Measurements from ENCODE around the gene GABARAPL1. TPM values are rescaled to one million over a fixed set of nuclear protein-coding genes. Genes with fewer than 3 reads are reported as not detected.

The GABARAPL1 gene
- total and polyA plus RNA-seq, 8 donors = 28.4 to 133 (median 100) TPM

DNA sequence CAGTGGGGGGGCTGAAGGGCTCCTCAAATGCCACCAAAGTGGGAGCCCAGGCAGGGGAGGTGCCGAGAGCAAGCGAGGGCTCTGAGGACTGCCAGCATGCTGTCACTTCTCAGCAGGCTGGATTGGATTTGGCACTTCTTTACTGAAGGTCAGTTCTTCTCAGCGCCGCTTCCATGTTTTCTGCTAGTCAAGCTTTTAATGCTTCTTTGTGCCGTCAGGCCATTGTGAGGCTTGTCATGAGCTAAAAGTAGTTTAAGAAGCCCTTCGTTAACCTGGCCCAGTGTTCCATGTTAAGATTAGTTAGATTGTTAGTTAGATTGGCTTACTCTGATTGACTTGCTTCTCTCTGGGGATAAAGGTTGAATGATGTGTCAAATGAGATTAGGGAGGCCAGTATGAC, 13.4 kb downstream of the GABARAPL1 start:
- 94 to 98% (median 97%) methylated on average over 4 to 6 of the region's 6 CpGs for WGBS, 5 donors
- no peaks in the 10 kb centered on the region for H3K9me3 ChIP-seq
- no peaks in the 10 kb centered on the region for H3K27me3 ChIP-seq
- no peak overlapping the region for H3K27ac ChIP-seq
- H3K4me3 ChIP-seq = no peak overlapping the region
- DNase-seq = no peak
- peaks cover 0 to 8% (median 4%) of the 10 kb centered on the region in 4 donors for H3K4me1 ChIP-seq
- peaks cover 29 to 38% (median 36%) of the 10 kb centered on the region in 4 donors for H3K36me3 ChIP-seq
- intact Hi-C loops (cut with DNase I; ENCODE audit: low total_unique reads) = no loop called here
- TF ChIP-seq POLR2A (IDR thresholded peaks at IDR 0.05) = no peak
- TF ChIP-seq POLR2AphosphoS5 (IDR thresholded peaks at IDR 0.05) = no peak
- no peak for TF ChIP-seq EP300 (IDR thresholded peaks at IDR 0.05)
- no peak for TF ChIP-seq CTCF (IDR thresholded peaks at IDR 0.05)

- peaks cover 22 to 32% (median 29%) of the 10 kb centered on the region in 4 donors for H3K36me3 ChIP-seq
- intact Hi-C loops (cut with DNase I; ENCODE audit: low total_unique reads) = no loop called here
- 74 to 87% (median 82%) methylated on average over 1 of the region's 1 CpG for WGBS, 5 donors
- peaks cover 0 to 8% (median 4%) of the 10 kb centered on the region in 4 donors for H3K4me1 ChIP-seq
- no peaks in the 10 kb centered on the region for H3K9me3 ChIP-seq
- no peak overlapping the region for H3K27ac ChIP-seq
- no peaks in the 10 kb centered on the region for H3K27me3 ChIP-seq
- H3K4me3 ChIP-seq = no peak overlapping the region
- DNase-seq = no peak
- no peak for TF ChIP-seq POLR2A (IDR thresholded peaks at IDR 0.05)
- TF ChIP-seq EP300 (IDR thresholded peaks at IDR 0.05) = no peak
- TF ChIP-seq POLR2AphosphoS5 (IDR thresholded peaks at IDR 0.05) = no peak
- TF ChIP-seq CTCF (IDR thresholded peaks at IDR 0.05) = no peak
Observed at GRCh38 chr12:10226731-10227130, 14.1 kb downstream of the GABARAPL1 start.

GRCh38 chr12:10227648-10228047, 15.0 kb downstream of the GABARAPL1 start:
- WGBS, 5 donors = 47 to 68% (median 63%) methylated on average over 1 of the region's 1 CpG

GRCh38 chr12:10234562-10234961, 21.9 kb downstream of the GABARAPL1 start:
- Histone ChIP-seq H3K9me3 (peaks cover 0 to 10% (median 6%) of the 10 kb centered on the region in 4 donors), H3K4me1 (no peaks in the 10 kb centered on the region), H3K4me3 (no peak overlapping the region), H3K27ac (no peak overlapping the region), H3K27me3 (no peaks in the 10 kb centered on the region), H3K36me3 (no peaks in the 10 kb centered on the region)
- DNase-seq = no peak
- TF ChIP-seq CTCF (IDR thresholded peaks at IDR 0.05) = no peak
- no peak for TF ChIP-seq EP300 (IDR thresholded peaks at IDR 0.05)
- TF ChIP-seq POLR2A (IDR thresholded peaks at IDR 0.05) = no peak
- TF ChIP-seq POLR2AphosphoS5 (IDR thresholded peaks at IDR 0.05) = no peak
- intact Hi-C loops (cut with DNase I; ENCODE audit: low total_unique reads) = no loop called here

More at GRCh38 chr12:10227648-10228047, 15.0 kb downstream of the GABARAPL1 start:
- DNase-seq = no peak
- peaks cover 0 to 8% (median 4%) of the 10 kb centered on the region in 4 donors for H3K4me1 ChIP-seq
- intact Hi-C loops (cut with DNase I; ENCODE audit: low total_unique reads) = no loop called here
- H3K27ac ChIP-seq = no peak overlapping the region
- no peak overlapping the region for H3K4me3 ChIP-seq
- H3K36me3 ChIP-seq = peaks cover 13 to 23% (median 20%) of the 10 kb centered on the region in 4 donors
- H3K9me3 ChIP-seq = no peaks in the 10 kb centered on the region
- TF ChIP-seq EP300 (IDR thresholded peaks at IDR 0.05) (no peak), POLR2A (IDR thresholded peaks at IDR 0.05) (no peak), POLR2AphosphoS5 (IDR thresholded peaks at IDR 0.05) (no peak), CTCF (IDR thresholded peaks at IDR 0.05) (no peak)
- no peaks in the 10 kb centered on the region for H3K27me3 ChIP-seq

Data from stomach (tissue), 9 donors.